HCT116 (cell line): ENCODE measurements around the gene RP9. TPM values are rescaled to one million over a fixed set of nuclear protein-coding genes. Genes with fewer than 3 reads are reported as not detected.

ENCODE experiments used
- ATAC-seq: fragments of 200-7000 bp; cut with Tn5 transposase; 2 replicates; pipeline ENCODE4 v1.9.1; 2020; ENCODE audit warnings: mild to moderate bottlenecking, moderate library complexity
- BruUV-seq: library from RNA; stranded (reverse); fragments of 400-500 nt; replicated peaks from 2 replicates; lab custom pipeline; 2021; lab: Mats Ljungman, UMichigan
- CTCF ChIA-PET: fragments of 300-600 bp; sonication (Branson Sonifier 250); formaldehyde crosslinking; loops from one replicate; lab custom pipeline; 2021; ENCODE audit warnings: antibody characterized with exemption; lab: Charles Lee
- POLR2A ChIA-PET: fragments of 300-600, 350-600 bp; sonication (Branson Sonifier 250); formaldehyde crosslinking; loops from one replicate; lab custom pipeline; 2021; ENCODE audit warnings: antibody characterized with exemption; lab: Charles Lee
- RAD21 ChIA-PET, 2 experiments: fragments of 300-600 bp; sonication (Branson Sonifier 250); formaldehyde crosslinking; loops; one replicate each; lab custom pipeline; 2023; ENCODE audit warnings: low total read pairs in 2 of 2; ENCODE audit not compliant: uncharacterized antibody in 2 of 2, unreplicated experiment in 2 of 2, low non-redundant PET in 1 of 2; lab: Charles Lee
- DNase-seq: peaks from one replicate; pipeline ENCODE4 v3.0.0-alpha.2; 2010; ENCODE audit warnings: low read depth, low spot score
- H2AFZ ChIP-seq: fragments of 200-600 bp; shearing (Covaris generic), sonication (generic); 2 replicates; pipeline ENCODE4 v1.6.1; 2017; ENCODE audit warnings: low read depth, mixed run types, mixed read lengths, antibody characterized with exemption, low read length; ENCODE audit not compliant: poor library complexity, severe bottlenecking
- H3K27ac ChIP-seq: 2 replicates; pipeline ENCODE4 v1.5.1; 2012; ENCODE audit warnings: low read depth, low read length
- H3K27me3 ChIP-seq: fragments of 200-600 bp; sonication (generic); 2 replicates; pipeline ENCODE4 v1.6.1; 2016; ENCODE audit warnings: mixed run types, low read length, mixed read lengths; ENCODE audit not compliant: insufficient read depth
- H3K36me3 ChIP-seq, 2 experiments: fragments of 200-500 bp in 1 of 2; fragments of 200-600 bp in 1 of 2; sonication (Bioruptor generic) in 1 of 2; sonication (generic) in 1 of 2; 2 replicates each; pipeline versions ENCODE4 v1.5.1 to v1.6.1; 2014 to 2016; ENCODE audit warnings: low read length in 2 of 2, inconsistent platforms in 1 of 2, mixed read lengths in 1 of 2, mixed run types in 1 of 2; ENCODE audit not compliant: insufficient read depth in 2 of 2, control insufficient read depth in 1 of 2
- H3K4me1 ChIP-seq, 2 experiments: fragments of 200-600 bp in 1 of 2; sonication (generic) in 1 of 2; 2 replicates each; pipeline versions ENCODE4 v1.5.1 to v1.6.1; 2012 to 2017; ENCODE audit warnings: low read length in 2 of 2, inconsistent platforms in 1 of 2, mild to moderate bottlenecking in 1 of 2, mixed read lengths in 1 of 2, mixed run types in 1 of 2, moderate library complexity in 1 of 2; ENCODE audit not compliant: insufficient read depth in 2 of 2, control insufficient read depth in 1 of 2
- H3K4me2 ChIP-seq: fragments of 200-600 bp; sonication (generic); 2 replicates; pipeline ENCODE4 v1.6.1; 2017; ENCODE audit warnings: mixed run types, low read length, mixed read lengths
- H3K4me3 ChIP-seq, 2 experiments: fragments of 200-600 bp in 1 of 2; sonication (generic) in 1 of 2; replicated peaks in 1 of 2; 2 replicates each; pipeline ENCODE4 v1.5.1; 2011 to 2016; ENCODE audit warnings: low read length in 2 of 2, control low read depth in 1 of 2, low read depth in 1 of 2, mild to moderate bottlenecking in 1 of 2, mixed read lengths in 1 of 2, mixed run types in 1 of 2
- H3K79me2 ChIP-seq: fragments of 200-600 bp; sonication (generic); 2 replicates; pipeline ENCODE4 v1.6.1; 2017; ENCODE audit warnings: mild to moderate bottlenecking, mixed run types, low read length, moderate library complexity, mixed read lengths; ENCODE audit not compliant: insufficient read depth
- H3K9ac ChIP-seq: fragments of 200-600 bp; sonication (generic); 2 replicates; pipeline ENCODE4 v1.6.1; 2016; ENCODE audit warnings: low read length, mixed read lengths
- H3K9me2 ChIP-seq: fragments of 200-600 bp; sonication (generic), shearing (Covaris generic); 2 replicates; pipeline ENCODE4 v1.6.1; 2017; ENCODE audit warnings: mixed run types, mild to moderate bottlenecking, moderate library complexity; ENCODE audit not compliant: insufficient read depth
- H3K9me3 ChIP-seq, 2 experiments: fragments of 200-500 bp in 1 of 2; fragments of 200-600 bp in 1 of 2; sonication (Bioruptor generic) in 1 of 2; sonication (generic) in 1 of 2; 2 replicates each; pipeline ENCODE4 v1.6.1; 2014 to 2017; ENCODE audit warnings: low read length in 2 of 2, mixed read lengths in 2 of 2, inconsistent platforms in 1 of 2, low read depth in 1 of 2, mild to moderate bottlenecking in 1 of 2, mixed run types in 1 of 2, moderate library complexity in 1 of 2; ENCODE audit not compliant: control insufficient read depth in 1 of 2, insufficient read depth in 1 of 2
- H4K20me1 ChIP-seq: fragments of 200-600 bp; sonication (generic), shearing (Covaris generic); 2 replicates; pipeline ENCODE4 v1.6.1; 2017; ENCODE audit warnings: mixed run types, mild to moderate bottlenecking, moderate library complexity; ENCODE audit not compliant: insufficient read depth
- CEBPB ChIP-seq: IDR thresholded peaks from 2 replicates; pipeline ENCODE4 v1.6.1; 2012; ENCODE audit warnings: low read depth
- CTCF ChIP-seq, 3 experiments: fragments of 200-600 bp in 1 of 3; sonication (generic) in 1 of 3; IDR thresholded peaks in 2 of 3; conservative IDR thresholded peaks in 1 of 3; 2 replicates each; pipeline ENCODE4 v1.5.1; 2012 to 2017; ENCODE audit warnings: low read depth in 2 of 3, low read length in 2 of 3, antibody characterized with exemption in 1 of 3, borderline replicate concordance in 1 of 3, control low read depth in 1 of 3, mild to moderate bottlenecking in 1 of 3, mixed read lengths in 1 of 3, mixed run types in 1 of 3, moderate library complexity in 1 of 3; ENCODE audit not compliant: insufficient read depth in 1 of 3
- EGR1 ChIP-seq: IDR thresholded peaks from 2 replicates; pipeline ENCODE4 v1.6.1; 2012; ENCODE audit warnings: low read depth
- ELF1 ChIP-seq: IDR thresholded peaks from 2 replicates; pipeline ENCODE4 v1.6.1; 2012; ENCODE audit warnings: low read depth, borderline replicate concordance
- FOSL1 ChIP-seq: IDR thresholded peaks from 2 replicates; pipeline ENCODE4 v1.6.1; 2012; ENCODE audit warnings: low read depth
- JUND ChIP-seq: IDR thresholded peaks from 2 replicates; pipeline ENCODE4 v1.6.1; 2012
- RAD21 ChIP-seq: IDR thresholded peaks from 2 replicates; pipeline ENCODE4 v1.6.1; 2012; ENCODE audit warnings: low read depth, mild to moderate bottlenecking
- REST ChIP-seq: IDR thresholded peaks from 2 replicates; pipeline ENCODE4 v1.6.1; 2012; ENCODE audit warnings: low read depth
- SRF ChIP-seq: IDR thresholded peaks from 2 replicates; pipeline ENCODE4 v1.6.1; 2012; ENCODE audit warnings: low read depth
- TCF7L2 ChIP-seq: IDR thresholded peaks from 2 replicates; pipeline ENCODE4 v1.7.0; 2011; ENCODE audit warnings: borderline replicate concordance, inconsistent platforms; ENCODE audit not compliant: insufficient read depth, insufficient read length; ENCODE audit errors: extremely low read depth
- ZBTB33 ChIP-seq: IDR thresholded peaks from 2 replicates; pipeline ENCODE4 v1.6.1; 2011; ENCODE audit warnings: mild to moderate bottlenecking, low read length, moderate library complexity; ENCODE audit not compliant: insufficient replicate concordance; ENCODE audit errors: extremely low read depth
- ZFX ChIP-seq: fragments of 450-650 bp; IDR thresholded peaks from 2 replicates; pipeline ENCODE4 v1.6.1; 2017
- intact Hi-C: fragments of 100-400 bp; cut with micrococcal nuclease; formaldehyde crosslinking; loops from 2 replicates; pipeline ENCODE4 v1.10.0; 2022
- total RNA-seq: library from RNA; stranded (reverse); gene quantifications from one replicate; pipeline ENCODE4 v1.2.1, GENCODE V29; 2021; ENCODE audit not compliant: unreplicated experiment

Gene RP9
- total RNA-seq, 1 experiment from 2014 or later = 14.2 TPM

- no peak for TF ChIP-seq REST
- TF ChIP-seq ELF1 = no peak
- TF ChIP-seq SRF = no peak
- TF ChIP-seq CEBPB = no peak
- no peak for TF ChIP-seq JUND
- TF ChIP-seq FOSL1 = no peak
- TF ChIP-seq EGR1 = no peak
Measured at GRCh38 chr7:33061282-33061937, 47.8 kb downstream of the RP9 start (continued).

- POLR2A ChIA-PET = no interaction called here
- Histone ChIP-seq H3K9me3 (no peaks in the 10 kb centered on the region), H3K36me3 (peaks cover 0 to 4% of the 10 kb centered on the region in 2 experiments; a peak in 1 of 4 replicates), H3K27me3 (no peaks in the 10 kb centered on the region), H3K4me3 (no peak overlapping the region), H3K4me1 (peaks cover 7 to 21% of the 10 kb centered on the region in 2 experiments; a peak in 3 of 4 replicates), H3K9ac (no peak overlapping the region), H4K20me1 (peaks cover 19% of the 10 kb centered on the region; the same call in 1 of the 2 replicates), H3K79me2 (peaks cover 79% of the 10 kb centered on the region), H3K9me2 (no peaks in the 10 kb centered on the region), H3K4me2 (no peak overlapping the region), H3K27ac (no peak overlapping the region), H2AFZ (no peak overlapping the region)
- RAD21 ChIA-PET = no interaction called here
- BruUV-seq = no TSS peak
- ATAC-seq (no peak), DNase-seq (no peak)
- intact Hi-C loops = loop anchor here (5.0 kb wide), 2 partner anchors 48 to 117 kb away; partner anchors contain the start of gene RP9
- CTCF ChIA-PET = interaction anchor here (1.5 kb wide), 1 partner anchor 10 kb away, joined by 3 read pairs; no protein-coding TSS in a partner anchor
- TF ChIP-seq ZBTB33 = no peak
- no peak for TF ChIP-seq REST
- TF ChIP-seq RAD21 = no peak
- no peak for TF ChIP-seq CTCF (IDR thresholded peaks at IDR 0.05 in 2 of 3, conservative IDR thresholded peaks at IDR 0.05 in 1 of 3; ENCODE audit: borderline replicate concordance in 1 of 3, insufficient read depth in 1 of 3, low read depth in 2 of 3, low read length in 2 of 3)
- no peak for TF ChIP-seq EGR1
- TF ChIP-seq ZFX = no peak
- no peak for TF ChIP-seq TCF7L2
Measured at GRCh38 chr7:33059635-33060034, 49.6 kb downstream of the RP9 start.
